ENCODE results near the gene AK1.

DNA sequence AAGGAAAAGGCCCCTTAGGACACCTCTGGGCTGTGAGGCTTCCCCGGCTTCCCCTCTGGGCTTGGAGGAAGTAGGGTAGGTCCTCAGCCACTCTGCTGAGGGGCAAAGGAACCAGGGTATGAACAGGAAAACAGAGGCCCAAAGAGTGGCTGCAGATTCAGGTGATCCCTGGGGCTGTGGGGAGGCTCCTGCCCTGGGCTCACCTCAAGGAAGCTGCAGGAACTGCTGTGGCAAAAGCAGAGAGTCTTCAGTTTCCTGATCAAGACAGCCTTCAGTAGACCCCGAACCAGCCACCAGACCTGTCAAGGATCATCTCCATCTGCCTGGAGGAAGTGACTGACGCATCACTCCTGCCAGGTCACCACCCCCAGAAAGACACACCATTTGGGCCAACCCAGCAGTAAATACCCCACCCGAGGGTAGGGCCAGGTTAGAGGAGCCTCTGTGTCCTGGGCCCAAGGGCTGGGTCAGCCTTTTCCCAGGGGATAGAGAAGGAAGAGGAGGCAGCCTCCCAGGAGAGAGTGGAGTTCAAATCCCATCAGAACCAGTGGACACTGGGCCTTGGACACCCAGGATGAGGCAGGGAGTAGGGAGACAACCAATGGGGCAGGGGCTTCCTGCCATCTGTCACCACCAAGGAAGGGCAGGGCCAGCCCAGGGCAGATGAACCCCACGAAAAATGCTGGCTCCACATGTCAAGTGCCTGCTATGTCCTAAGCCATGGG lies 27.7 kb upstream of the AK1 start:
- TF ChIP-seq, protein P1, sequence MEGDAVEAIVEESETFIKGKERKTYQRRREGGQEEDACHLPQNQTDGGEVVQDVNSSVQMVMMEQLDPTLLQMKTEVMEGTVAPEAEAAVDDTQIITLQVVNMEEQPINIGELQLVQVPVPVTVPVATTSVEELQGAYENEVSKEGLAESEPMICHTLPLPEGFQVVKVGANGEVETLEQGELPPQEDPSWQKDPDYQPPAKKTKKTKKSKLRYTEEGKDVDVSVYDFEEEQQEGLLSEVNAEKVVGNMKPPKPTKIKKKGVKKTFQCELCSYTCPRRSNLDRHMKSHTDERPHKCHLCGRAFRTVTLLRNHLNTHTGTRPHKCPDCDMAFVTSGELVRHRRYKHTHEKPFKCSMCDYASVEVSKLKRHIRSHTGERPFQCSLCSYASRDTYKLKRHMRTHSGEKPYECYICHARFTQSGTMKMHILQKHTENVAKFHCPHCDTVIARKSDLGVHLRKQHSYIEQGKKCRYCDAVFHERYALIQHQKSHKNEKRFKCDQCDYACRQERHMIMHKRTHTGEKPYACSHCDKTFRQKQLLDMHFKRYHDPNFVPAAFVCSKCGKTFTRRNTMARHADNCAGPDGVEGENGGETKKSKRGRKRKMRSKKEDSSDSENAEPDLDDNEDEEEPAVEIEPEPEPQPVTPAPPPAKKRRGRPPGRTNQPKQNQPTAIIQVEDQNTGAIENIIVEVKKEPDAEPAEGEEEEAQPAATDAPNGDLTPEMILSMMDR (conservative IDR thresholded peaks at IDR 0.05; ENCODE audit: low read length) = no peak
- no peak for TF ChIP-seq EZH2phosphoT487 (IDR thresholded peaks at IDR 0.05; ENCODE audit: borderline replicate concordance)

Data from Loucy (cell line).